ENCODE measurements around the gene BNIP1.

DNA sequence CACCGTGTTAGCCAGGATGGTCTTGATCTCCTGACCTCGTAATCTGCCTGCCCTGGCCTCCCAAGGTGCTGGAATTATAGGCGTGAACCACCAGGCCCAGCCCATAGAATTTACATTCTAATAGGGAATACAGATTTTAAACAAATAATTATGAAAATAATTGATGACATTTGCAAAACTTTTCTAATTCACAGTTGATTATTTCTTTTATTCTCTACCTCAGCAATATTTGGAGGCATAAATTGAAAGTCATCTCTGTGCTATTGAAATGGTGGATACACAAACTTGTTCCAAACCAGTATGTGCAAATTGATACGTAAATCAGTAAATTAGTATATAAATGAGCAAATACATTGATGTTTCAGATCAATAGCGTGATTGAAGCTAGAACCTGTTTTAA lies 8.2 kb downstream of the BNIP1 start:
- TF ChIP-seq CTCF (IDR thresholded peaks at IDR 0.05), result no peak
- no peak for TF ChIP-seq POLR2A (IDR thresholded peaks at IDR 0.05)
